HG03103 (cell line): ENCODE data around the gene PPP1R1B.
"Not testable (repeated sequence)": the region's sequence is repeated elsewhere in the genome, so short reads cannot be mapped to it uniquely, and the experiment has no call there.

Experiments used
- ATAC-seq: cut with Tn5 transposase; IDR thresholded peaks from one replicate; pipeline ENCODE4 v1.9.1; 2021; ENCODE audit warnings: low read depth; ENCODE audit not compliant: unreplicated experiment

The PPP1R1B gene

DNA sequence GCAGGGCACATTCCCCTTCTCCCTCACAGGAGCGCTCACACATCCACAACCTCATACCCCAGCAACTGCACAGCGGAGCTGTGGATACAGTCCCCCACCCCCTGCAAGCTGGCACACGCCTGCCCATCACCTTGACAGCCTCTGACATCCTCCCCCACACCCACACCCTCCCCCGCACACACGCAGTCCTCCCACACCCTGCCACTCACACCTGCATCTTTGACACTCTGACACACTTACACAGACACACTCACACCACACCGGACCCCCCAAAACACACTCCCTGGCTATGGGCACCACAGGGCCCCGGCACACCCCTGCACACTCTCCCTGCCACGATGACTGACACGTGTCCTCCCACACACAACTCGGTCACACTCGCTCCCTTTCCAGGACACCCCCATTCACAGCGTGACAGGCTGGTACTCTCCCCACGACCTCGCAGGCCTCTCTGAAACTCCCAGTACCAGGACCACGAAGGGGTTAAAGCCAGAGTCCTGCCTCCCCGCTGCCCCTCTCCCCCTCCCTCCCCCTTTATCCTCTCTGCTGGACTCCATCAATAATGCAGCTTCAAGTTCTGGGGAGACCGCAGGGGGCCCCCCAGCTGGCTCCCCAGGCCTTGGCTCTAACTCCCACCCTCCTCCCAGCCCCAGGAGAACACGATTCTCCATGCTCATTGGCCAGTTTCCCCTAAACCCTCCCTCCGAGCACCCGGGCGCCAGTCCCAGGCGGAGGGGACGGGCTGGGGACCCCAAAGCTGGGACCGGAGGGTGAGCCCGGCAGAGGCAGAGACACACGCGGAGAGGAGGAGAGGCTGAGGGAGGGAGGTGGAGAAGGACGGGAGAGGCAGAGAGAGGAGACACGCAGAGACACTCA is at the start of gene PPP1R1B:
Gene PPP1R1B (plus strand): TSS at position 782 of the 876 bp plus-strand sequence. CDS start 441 bp downstream, outside the sequence.
- ATAC-seq: no peak

DNA sequence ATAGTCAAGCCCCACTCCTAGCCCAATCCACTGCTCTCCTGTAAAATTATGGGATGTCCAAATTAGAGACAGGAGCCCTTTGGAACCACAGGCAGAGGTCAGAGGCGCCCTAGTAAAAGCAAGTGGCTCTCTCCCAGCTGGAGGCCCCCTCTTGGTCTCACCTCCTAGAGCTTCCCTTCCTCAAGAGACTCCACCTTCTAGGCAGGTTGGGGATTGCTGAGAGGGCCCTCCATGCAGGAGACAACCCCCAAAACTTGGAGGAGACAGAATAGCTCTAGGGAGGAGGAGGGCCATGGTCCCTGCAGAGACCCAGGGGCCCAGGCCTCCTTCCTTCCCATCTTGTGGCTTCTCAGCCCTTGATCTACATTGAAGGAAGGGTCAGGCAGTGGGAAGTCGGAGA is 48.5 kb upstream of the PPP1R1B start:
- ATAC-seq: no peak

GRCh38 chr17:39579318-39580081 is 47.3 kb upstream of the PPP1R1B start:
- ATAC-seq: no peak

GRCh38 chr17:39580082-39580468 is 46.7 kb upstream of the PPP1R1B start:
- ATAC-seq: no peak

DNA sequence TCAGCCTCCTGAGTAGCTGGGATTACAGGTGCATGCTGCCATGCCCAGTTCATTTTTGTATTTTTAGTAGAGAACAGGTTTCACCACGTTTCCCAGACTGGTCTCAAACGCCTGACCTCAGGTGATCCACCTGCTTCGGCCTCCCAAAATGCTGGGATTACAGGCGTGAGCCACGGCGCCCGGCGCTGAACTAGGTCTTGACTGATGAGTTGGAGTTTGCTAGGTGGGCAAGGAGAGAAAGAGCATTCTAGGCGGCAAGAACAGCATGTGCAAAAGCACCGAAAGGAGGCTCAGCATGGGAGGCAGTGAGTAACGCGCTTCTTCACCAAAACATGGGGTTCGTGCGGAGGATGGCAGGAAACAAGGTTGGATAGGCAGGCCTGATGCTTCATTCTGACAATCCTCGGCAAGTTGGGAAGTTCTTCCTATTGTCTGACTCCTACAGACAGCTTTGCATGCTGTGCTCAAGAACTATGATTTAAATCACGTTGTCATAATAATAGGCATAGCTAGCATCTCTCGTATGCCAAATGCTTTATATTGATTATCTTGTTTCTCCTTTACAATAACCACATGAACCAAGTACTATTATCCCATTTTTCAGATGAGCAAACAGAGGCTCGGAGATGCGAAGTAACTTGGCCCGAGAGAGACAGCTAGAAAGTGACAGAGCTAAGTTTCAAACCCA is 45.5 kb upstream of the PPP1R1B start:
- no peak for ATAC-seq

DNA sequence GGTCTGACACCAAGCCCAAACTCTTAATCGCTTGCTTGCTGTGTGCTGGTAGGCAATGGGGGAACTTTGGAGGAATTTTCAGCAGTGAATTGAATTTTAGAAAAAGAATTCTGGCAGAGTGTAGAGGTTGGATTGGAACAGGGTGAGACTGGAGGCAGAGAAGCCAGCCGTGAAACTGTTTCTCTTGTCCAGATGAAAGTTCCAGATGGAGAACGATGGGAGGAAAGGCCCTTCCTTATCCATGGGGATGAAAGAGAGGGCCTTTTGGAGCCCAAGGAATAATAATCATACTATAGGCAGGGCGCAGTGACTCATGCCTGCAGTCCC is 45.0 kb upstream of the PPP1R1B start:
- no peak for ATAC-seq

GRCh38 chr17:39582658-39583057 is 44.1 kb upstream of the PPP1R1B start:
- no peak for ATAC-seq

DNA sequence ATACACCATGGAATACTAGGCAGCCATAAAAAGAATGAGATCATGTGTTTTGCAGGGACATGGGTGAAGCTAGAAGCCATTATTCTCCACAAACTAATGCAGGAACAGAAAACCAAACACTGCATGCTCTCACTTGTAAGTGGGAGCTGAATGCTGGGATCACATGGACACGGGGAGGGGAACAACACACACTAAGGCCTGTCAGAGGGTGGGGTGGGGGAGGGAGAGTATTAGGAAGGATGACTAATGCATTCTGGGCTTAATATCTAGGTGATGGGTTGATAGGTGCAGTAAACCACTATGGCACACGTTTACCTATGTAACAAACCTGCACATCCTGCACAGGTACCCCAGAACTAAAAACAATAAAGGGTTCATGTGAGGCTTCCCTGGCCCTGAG is 36.6 kb upstream of the PPP1R1B start:
- not testable (repeated sequence) for ATAC-seq

GRCh38 chr17:39591958-39592954 is 34.5 kb upstream of the PPP1R1B start:
- no peak for ATAC-seq

DNA sequence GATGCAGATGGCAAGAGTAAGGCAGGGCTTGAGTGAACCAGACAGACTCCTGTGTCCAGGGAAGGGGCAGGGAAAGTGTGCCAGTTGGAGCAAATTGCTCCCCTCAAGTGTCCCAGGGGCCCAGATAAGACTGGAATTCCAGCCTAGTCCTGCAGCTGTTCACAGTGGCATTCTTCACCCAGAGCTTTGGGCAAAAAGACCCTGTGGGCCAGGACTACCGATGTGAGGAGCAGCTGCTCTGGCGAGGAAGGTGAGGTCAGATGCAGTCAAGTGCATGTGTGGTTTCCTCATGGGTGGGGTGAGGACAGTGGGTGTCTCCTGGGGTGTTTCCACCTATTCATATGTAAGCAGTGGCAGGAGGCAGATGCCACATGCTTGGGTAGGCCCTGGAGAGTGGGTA is 33.4 kb upstream of the PPP1R1B start:
- no peak for ATAC-seq

DNA sequence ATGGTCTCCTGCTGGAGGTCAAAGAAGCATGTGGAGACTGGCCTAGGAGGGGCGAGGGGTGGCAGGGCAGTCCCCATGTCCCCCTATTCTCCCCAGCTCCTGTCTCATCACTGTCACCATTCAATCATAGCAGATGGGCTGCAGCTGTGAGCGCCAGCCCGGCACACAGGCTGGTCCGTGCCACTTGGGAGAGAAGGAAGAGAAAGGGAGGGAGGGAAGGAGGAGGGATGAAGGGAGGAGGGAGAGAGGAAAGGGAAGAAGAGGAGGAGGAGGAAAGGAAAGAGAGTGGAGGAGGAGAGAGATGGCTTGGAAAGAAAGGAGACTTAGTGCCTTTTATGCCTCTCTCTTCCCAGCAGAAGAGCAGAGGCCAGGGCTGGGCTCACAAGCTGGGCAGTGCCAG is 31.5 kb upstream of the PPP1R1B start:
- ATAC-seq: no peak

DNA sequence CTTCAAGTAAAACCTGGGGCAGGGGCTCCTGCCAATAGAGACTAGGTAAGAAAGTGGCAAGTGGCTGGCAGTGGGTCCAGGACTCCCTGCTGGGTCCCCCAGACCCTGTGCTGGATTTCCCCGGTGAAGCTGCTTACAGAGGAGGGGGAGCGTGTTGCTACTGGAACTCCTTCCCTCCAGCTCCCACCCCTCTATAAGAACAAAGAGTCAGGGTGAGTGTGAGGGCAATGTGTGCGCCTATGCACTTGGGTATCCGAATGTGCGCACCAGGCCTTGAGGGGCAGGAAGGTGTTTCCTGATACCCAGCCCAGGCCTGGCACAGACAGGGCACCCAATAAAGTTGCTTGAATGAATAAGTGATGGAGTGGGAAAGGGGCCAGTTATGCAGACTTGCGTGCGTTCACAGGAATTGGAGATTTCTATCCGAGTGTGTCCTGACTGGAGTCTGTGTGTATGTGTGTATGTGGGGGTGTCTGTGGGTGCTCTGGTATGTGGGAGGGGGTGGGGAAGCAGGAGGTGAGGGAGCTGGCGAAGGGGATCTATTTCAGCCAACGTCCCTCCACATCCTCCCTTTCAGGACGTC is 30.7 kb upstream of the PPP1R1B start:
- no peak for ATAC-seq

- ATAC-seq: no peak
These were observed 30.0 kb upstream of the PPP1R1B start for GRCh38 chr17:39596543-39597267.

DNA sequence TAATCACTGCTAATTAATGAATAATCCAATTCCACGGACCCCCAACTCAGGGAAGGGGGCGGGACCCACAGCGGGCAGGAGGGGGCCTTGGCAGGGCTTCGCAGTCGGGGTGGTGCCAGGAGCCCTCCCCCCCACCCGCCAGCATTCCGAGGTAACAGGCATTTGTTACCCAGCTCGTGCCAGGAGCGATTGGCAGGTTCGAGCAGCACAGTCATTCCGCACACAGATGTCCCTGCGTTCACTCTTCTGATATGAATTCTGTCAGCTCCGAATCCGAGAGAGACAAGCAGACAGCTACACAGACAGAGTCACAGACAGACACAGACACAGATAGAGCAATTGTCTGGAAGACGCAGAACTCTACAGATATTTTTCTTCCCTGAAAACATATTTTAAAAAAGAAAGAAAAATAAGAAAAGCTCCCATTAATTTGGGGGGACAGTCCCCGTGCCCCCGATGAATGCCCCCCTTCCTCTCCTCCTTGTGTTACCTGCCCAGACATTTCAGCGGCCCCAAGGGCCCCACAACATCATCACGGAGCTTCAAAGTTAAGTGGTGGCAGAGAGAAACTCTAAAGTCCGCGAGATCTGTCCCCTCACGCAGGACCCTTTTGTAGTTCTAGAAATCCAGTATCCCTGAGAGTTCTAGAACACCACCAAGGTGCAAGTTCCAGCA is 29.2 kb upstream of the PPP1R1B start:
- ATAC-seq: no peak

DNA sequence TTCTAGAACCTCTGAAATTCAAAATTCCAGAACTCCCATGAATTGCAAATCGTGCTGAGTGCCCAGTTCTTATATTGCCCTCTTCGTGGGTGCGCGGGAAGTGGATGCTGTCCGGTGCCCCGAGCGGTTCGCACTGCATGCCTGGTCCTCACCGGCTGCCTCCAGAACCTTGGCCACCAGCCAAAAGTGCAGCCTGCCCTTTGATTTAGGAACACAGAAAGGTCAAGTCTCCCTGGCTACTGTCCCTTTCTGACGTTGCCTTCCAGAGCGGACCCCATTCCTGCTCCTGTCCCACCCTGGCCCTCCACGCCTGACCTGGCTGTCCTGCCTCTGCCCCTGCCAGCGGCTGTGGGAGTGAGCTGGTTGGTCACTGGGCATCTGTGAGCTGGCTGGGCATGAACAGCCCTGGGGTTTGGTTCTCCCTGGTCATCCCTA is 28.7 kb upstream of the PPP1R1B start:
- no peak for ATAC-seq

DNA sequence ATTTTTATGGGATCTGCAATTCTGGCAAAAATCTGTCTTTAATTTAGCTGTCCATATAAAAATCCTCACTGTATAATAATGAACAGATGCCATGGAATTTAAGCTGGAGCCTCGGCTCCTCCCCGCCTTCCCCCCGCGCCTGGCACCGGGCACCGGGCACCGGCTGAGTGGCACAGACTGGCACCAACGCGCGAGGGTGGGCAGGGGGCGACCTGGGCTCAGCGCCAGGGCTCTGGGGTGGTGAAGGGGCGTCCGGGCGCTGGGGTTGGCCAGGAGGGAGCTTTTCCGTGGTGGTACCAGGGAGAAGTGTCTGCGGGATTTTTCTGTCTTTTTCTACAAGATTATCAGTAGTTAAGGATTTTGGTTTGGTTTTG is 28.1 kb upstream of the PPP1R1B start:
- no peak for ATAC-seq

GRCh38 chr17:39599004-39599664 is 27.6 kb upstream of the PPP1R1B start:
- no peak for ATAC-seq

GRCh38 chr17:39599665-39600231 is 27.0 kb upstream of the PPP1R1B start:
- ATAC-seq: no peak
